Activated naive CD8-positive, alpha-beta T cell treated with anti-CD3 and anti-CD28 coated beads, Interleukin-2, amount 10 ng/mL, durations not matched to agents 7 days and 5 days (primary cell): ENCODE measurements around the gene QRSL1. TPM values are rescaled to one million over a fixed set of nuclear protein-coding genes. Genes with fewer than 3 reads are reported as not detected.
A peak's percentile ranks its signal among the peaks of the same experiment; 100 is the strongest.
"Not testable (repeated sequence)": the region's sequence is repeated elsewhere in the genome, so short reads cannot be mapped to it uniquely, and the experiment has no call there.

Source experiments
- ATAC-seq: fragments of 150-1000 bp; cut with Tn5 transposase; one replicate; pipeline ENCODE4 v1.10.0; 2021; ENCODE audit warnings: low read depth, moderate library complexity
- POLR2A ChIA-PET: fragments of 350-600 bp; sonication (Branson Sonifier 250); formaldehyde crosslinking; loops from one replicate; lab custom pipeline; 2021; ENCODE audit warnings: antibody characterized with exemption; lab: Charles Lee
- DNase-seq: peaks from one replicate; pipeline ENCODE4 v3.0.0; 2021
- H3K27ac Mint-ChIP-seq: one replicate; pipeline ENCODE4 v1.8.0; 2022; ENCODE audit warnings: mild to moderate bottlenecking, mixed read lengths
- H3K27me3 Mint-ChIP-seq: one replicate; pipeline ENCODE4 v1.8.0; 2022; ENCODE audit warnings: mild to moderate bottlenecking, moderate library complexity, mixed read lengths
- H3K36me3 Mint-ChIP-seq: one replicate; pipeline ENCODE4 v1.8.0; 2021; ENCODE audit warnings: mild to moderate bottlenecking, mixed read lengths
- H3K4me1 Mint-ChIP-seq: one replicate; pipeline ENCODE4 v1.8.0; 2021; ENCODE audit warnings: mixed read lengths
- H3K4me3 Mint-ChIP-seq: one replicate; pipeline ENCODE4 v1.8.0; 2022; ENCODE audit warnings: mild to moderate bottlenecking, moderate library complexity, mixed read lengths
- H3K9me3 Mint-ChIP-seq: one replicate; pipeline ENCODE4 v1.8.0; 2021; ENCODE audit warnings: mixed read lengths
- total RNA-seq, 2 experiments: library from RNA; stranded (reverse); gene quantifications; one replicate each; pipeline ENCODE4 v1.2.3, GENCODE V29; 2021

Gene QRSL1
- total RNA-seq, 2 experiments from 2014 or later = 12.1 to 12.7 TPM

- Mint-ChIP-seq H3K4me3 (no peak overlapping the region), H3K36me3 (peaks cover 24% of the 10 kb centered on the region), H3K9me3 (no peaks in the 10 kb centered on the region), H3K27ac (peak overlapping the region; percentile 17), H3K27me3 (no peaks in the 10 kb centered on the region), H3K4me1 (peaks cover 32% of the 10 kb centered on the region)
- DNase-seq (no peak), ATAC-seq (no peak)
- POLR2A ChIA-PET = no interaction called here
Observed at GRCh38 chr6:106614592-106615257, 14.7 kb upstream of the QRSL1 start.

GRCh38 chr6:106617302-106617701 lies 12.1 kb upstream of the QRSL1 start:
- Mint-ChIP-seq H3K4me3 (no peak overlapping the region), H3K36me3 (peaks cover 28% of the 10 kb centered on the region), H3K27ac (no peak overlapping the region), H3K9me3 (no peaks in the 10 kb centered on the region), H3K27me3 (no peaks in the 10 kb centered on the region), H3K4me1 (peaks cover 36% of the 10 kb centered on the region)
- POLR2A ChIA-PET = no interaction called here
- DNase-seq (no peak), ATAC-seq (no peak)

GRCh38 chr6:106617857-106618256 lies 11.5 kb upstream of the QRSL1 start:
- Mint-ChIP-seq H3K36me3 (peaks cover 34% of the 10 kb centered on the region), H3K9me3 (peaks cover under 1% of the 10 kb centered on the region), H3K27ac (no peak overlapping the region), H3K4me3 (no peak overlapping the region), H3K4me1 (peaks cover 34% of the 10 kb centered on the region), H3K27me3 (no peaks in the 10 kb centered on the region)
- no peak for DNase-seq
- ATAC-seq = no peak
- POLR2A ChIA-PET = interaction anchor here (1.3 kb wide), 1 partner anchor 13 kb away, joined by 4 read pairs; no protein-coding TSS in a partner anchor

GRCh38 chr6:106618324-106618723 lies 11.1 kb upstream of the QRSL1 start:
- ATAC-seq = no peak
- DNase-seq = no peak
- H3K36me3 Mint-ChIP-seq = peaks cover 32% of the 10 kb centered on the region
- no peak overlapping the region for H3K4me3 Mint-ChIP-seq
- peaks cover 30% of the 10 kb centered on the region for H3K4me1 Mint-ChIP-seq
- POLR2A ChIA-PET = interaction anchor here (1.3 kb wide), 1 partner anchor 12 kb away, joined by 4 read pairs; no protein-coding TSS in a partner anchor
- no peak overlapping the region for H3K27ac Mint-ChIP-seq
- H3K9me3 Mint-ChIP-seq = peaks cover 3% of the 10 kb centered on the region
- H3K27me3 Mint-ChIP-seq = no peaks in the 10 kb centered on the region

- H3K27ac Mint-ChIP-seq = no peak overlapping the region
- POLR2A ChIA-PET = interaction anchor here (1.3 kb wide), 1 partner anchor 11 kb away, joined by 4 read pairs; no protein-coding TSS in a partner anchor
- no peak overlapping the region for H3K4me3 Mint-ChIP-seq
- H3K27me3 Mint-ChIP-seq = no peaks in the 10 kb centered on the region
- H3K4me1 Mint-ChIP-seq = peaks cover 21% of the 10 kb centered on the region
- DNase-seq = no peak
- no peak for ATAC-seq
- peaks cover 26% of the 10 kb centered on the region for H3K36me3 Mint-ChIP-seq
- peaks cover 3% of the 10 kb centered on the region for H3K9me3 Mint-ChIP-seq
Observed at GRCh38 chr6:106619223-106619622, 10.2 kb upstream of the QRSL1 start.

GRCh38 chr6:106620931-106621672 lies 8.3 kb upstream of the QRSL1 start:
- DNase-seq (no peak), ATAC-seq (no peak)
- no peak overlapping the region for H3K27ac Mint-ChIP-seq
- peaks cover 21% of the 10 kb centered on the region for H3K36me3 Mint-ChIP-seq
- peaks cover 3% of the 10 kb centered on the region for H3K9me3 Mint-ChIP-seq
- H3K4me1 Mint-ChIP-seq = peaks cover 18% of the 10 kb centered on the region
- POLR2A ChIA-PET = no interaction called here
- no peak overlapping the region for H3K4me3 Mint-ChIP-seq
- no peaks in the 10 kb centered on the region for H3K27me3 Mint-ChIP-seq

GRCh38 chr6:106622412-106622811 lies 7.0 kb upstream of the QRSL1 start:
- no peak overlapping the region for H3K4me3 Mint-ChIP-seq
- DNase-seq (no peak), ATAC-seq (no peak)
- POLR2A ChIA-PET = no interaction called here
- peaks cover 19% of the 10 kb centered on the region for H3K36me3 Mint-ChIP-seq
- peaks cover 3% of the 10 kb centered on the region for H3K9me3 Mint-ChIP-seq
- no peaks in the 10 kb centered on the region for H3K27me3 Mint-ChIP-seq
- peaks cover 16% of the 10 kb centered on the region for H3K4me1 Mint-ChIP-seq
- no peak overlapping the region for H3K27ac Mint-ChIP-seq

- Mint-ChIP-seq H3K9me3 (peaks cover 3% of the 10 kb centered on the region), H3K4me3 (no peak overlapping the region), H3K36me3 (peaks cover 19% of the 10 kb centered on the region), H3K27ac (no peak overlapping the region), H3K4me1 (peaks cover 17% of the 10 kb centered on the region), H3K27me3 (no peaks in the 10 kb centered on the region)
- ATAC-seq (no peak), DNase-seq (no peak)
- POLR2A ChIA-PET = interaction anchor here (0.6 kb wide), 1 partner anchor 50 kb away, joined by 3 read pairs; no protein-coding TSS in a partner anchor
Observed at GRCh38 chr6:106623039-106623438, 6.3 kb upstream of the QRSL1 start.

- Mint-ChIP-seq H3K27me3 (no peaks in the 10 kb centered on the region), H3K9me3 (peaks cover 3% of the 10 kb centered on the region), H3K4me3 (no peak overlapping the region), H3K27ac (no peak overlapping the region), H3K4me1 (peaks cover 12% of the 10 kb centered on the region), H3K36me3 (peaks cover 13% of the 10 kb centered on the region)
- ATAC-seq = no peak
- POLR2A ChIA-PET = interaction anchor here (0.6 kb wide), 1 partner anchor 99 kb away, joined by 6 read pairs; no protein-coding TSS in a partner anchor
- no peak for DNase-seq
Observed at GRCh38 chr6:106626485-106626884, 2.9 kb upstream of the QRSL1 start.

- Mint-ChIP-seq H3K4me1 (peaks cover 17% of the 10 kb centered on the region), H3K4me3 (peak overlapping the region; percentile 98)
- ATAC-seq, DNase-seq, H3K27me3 Mint-ChIP-seq, H3K36me3 Mint-ChIP-seq, H3K27ac Mint-ChIP-seq, H3K9me3 Mint-ChIP-seq, POLR2A ChIA-PET: not testable (repeated sequence)
Observed at GRCh38 chr6:106627760-106628159, 1.6 kb upstream of the QRSL1 start.

- H3K4me3 Mint-ChIP-seq = peak overlapping the region; percentile 98
- H3K27ac Mint-ChIP-seq = peak overlapping the region; percentile 99
- H3K36me3 Mint-ChIP-seq = peaks cover 2% of the 10 kb centered on the region
- DNase-seq (no peak), ATAC-seq (no peak)
- no peaks in the 10 kb centered on the region for H3K27me3 Mint-ChIP-seq
- POLR2A ChIA-PET = interaction anchor here (0.7 kb wide), 1 partner anchor 136 kb away, joined by 3 read pairs; no protein-coding TSS in a partner anchor
- no peaks in the 10 kb centered on the region for H3K9me3 Mint-ChIP-seq
- H3K4me1 Mint-ChIP-seq = peaks cover 19% of the 10 kb centered on the region
Observed at GRCh38 chr6:106628658-106629102, 698 bp upstream of the QRSL1 start.

- Mint-ChIP-seq H3K4me3 (peak overlapping the region; percentile 98), H3K4me1 (peaks cover 19% of the 10 kb centered on the region)
- POLR2A ChIA-PET = interaction anchor here (0.7 kb wide), 1 partner anchor 1373 kb away, joined by 3 read pairs; no protein-coding TSS in a partner anchor
Observed at GRCh38 chr6:106629859-106630163, 433 bp downstream of the QRSL1 start.

GRCh38 chr6:106630366-106630765 lies 988 bp downstream of the QRSL1 start:
- Mint-ChIP-seq H3K4me1 (peaks cover 19% of the 10 kb centered on the region), H3K27ac (peak overlapping the region; percentile 99), H3K36me3 (peaks cover 9% of the 10 kb centered on the region), H3K9me3 (no peaks in the 10 kb centered on the region), H3K27me3 (no peaks in the 10 kb centered on the region), H3K4me3 (peak overlapping the region; percentile 98)
- POLR2A ChIA-PET = interaction anchor here (1.0 kb wide), 1 partner anchor 12 kb away, joined by 4 read pairs; no protein-coding TSS in a partner anchor
- DNase-seq = no peak
- no peak for ATAC-seq

More at GRCh38 chr6:106629859-106630163, 433 bp downstream of the QRSL1 start:
- Mint-ChIP-seq H3K27me3 (no peaks in the 10 kb centered on the region), H3K36me3 (peaks cover 6% of the 10 kb centered on the region), H3K9me3 (no peaks in the 10 kb centered on the region), H3K27ac (peak overlapping the region; percentile 99)
- ATAC-seq (no peak), DNase-seq (no peak)
